ENCODE data around the gene NEURL1. TPM values are rescaled to one million over a fixed set of nuclear protein-coding genes. Genes with fewer than 3 reads are reported as not detected.
A peak's percentile ranks its signal among the peaks of the same experiment; 100 is the strongest.

NEURL1 gene
- total and polyA plus RNA-seq, 4 experiments from 2014 or later, result 0.76 to 0.96 (median 0.83) TPM

GRCh38 chr10:103545366-103545765 is 51.9 kb downstream of the NEURL1 start:
- POLR2A ChIA-PET (ENCODE audit: partially characterized antibody), result no interaction called here
- peaks cover 3 to 5% of the 10 kb centered on the region in 2 donors for H3K27me3 Mint-ChIP-seq
- Histone ChIP-seq H3K4me3 (ENCODE audit: low read length in 2 of 2) (no peak overlapping the region), H3K4me1 (ENCODE audit: insufficient read depth, low read length) (peaks cover 9% of the 10 kb centered on the region), H3K9me3 (ENCODE audit: control insufficient read depth in 1 of 2, low read length in 2 of 2) (no peaks in the 10 kb centered on the region), H3K36me3 (ENCODE audit: insufficient read depth, low read length) (no peaks in the 10 kb centered on the region), H3K27me3 (ENCODE audit: insufficient read depth, low read length) (no peaks in the 10 kb centered on the region), H3K27ac (ENCODE audit: low read depth, low read length) (no peak overlapping the region)
- CTCF ChIA-PET (ENCODE audit: partially characterized antibody), result interaction anchor here (1.0 kb wide), 1 partner anchor 9 kb away, joined by 6 read pairs; no protein-coding TSS in a partner anchor
- no peak for DNase-seq
- no peaks in the 10 kb centered on the region for H3K36me3 Mint-ChIP-seq
- peaks cover 3 to 17% (median 8%) of the 10 kb centered on the region in 4 donors for H3K4me1 Mint-ChIP-seq
- intact Hi-C loops (cut with micrococcal nuclease), result no loop called here
- H3K9me3 Mint-ChIP-seq, result no peaks in the 10 kb centered on the region
- no peak overlapping the region for H3K27ac Mint-ChIP-seq
- no peak overlapping the region for H3K4me3 Mint-ChIP-seq

DNA sequence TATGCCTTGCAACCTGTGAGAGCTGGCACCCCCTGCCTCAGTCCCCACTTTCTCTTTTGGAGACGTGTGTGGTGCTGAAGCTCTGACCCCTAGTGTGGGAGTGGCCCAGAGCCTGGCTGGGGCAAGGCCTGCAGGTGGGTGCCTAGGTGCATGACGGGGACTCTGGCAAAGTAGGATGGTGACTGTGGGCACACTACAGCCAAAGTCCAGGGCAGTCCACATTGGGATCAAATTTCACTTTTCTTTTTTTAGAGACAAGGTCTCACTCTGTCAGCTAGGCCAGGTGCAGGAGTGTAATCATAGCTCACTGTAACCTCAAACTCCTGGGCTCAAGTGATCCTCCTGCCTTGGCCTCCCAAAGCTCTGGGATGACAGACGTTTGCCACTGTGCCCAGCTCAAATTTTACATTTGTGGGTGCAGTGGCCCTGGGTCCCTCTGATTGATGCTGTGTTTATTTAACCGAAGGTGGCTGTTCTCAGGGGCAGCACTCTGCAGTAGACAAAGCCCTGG is 52.3 kb downstream of the NEURL1 start:
- Histone ChIP-seq H3K9me3 (ENCODE audit: control insufficient read depth in 1 of 2, low read length in 2 of 2) (no peaks in the 10 kb centered on the region), H3K4me3 (ENCODE audit: low read length in 2 of 2) (no peak overlapping the region), H3K36me3 (ENCODE audit: insufficient read depth, low read length) (no peaks in the 10 kb centered on the region), H3K4me1 (ENCODE audit: insufficient read depth, low read length) (peaks cover 9% of the 10 kb centered on the region), H3K27ac (ENCODE audit: low read depth, low read length) (no peak overlapping the region), H3K27me3 (ENCODE audit: insufficient read depth, low read length) (no peaks in the 10 kb centered on the region)
- H3K27ac Mint-ChIP-seq, result no peak overlapping the region
- H3K9me3 Mint-ChIP-seq, result no peaks in the 10 kb centered on the region
- H3K27me3 Mint-ChIP-seq, result peaks cover 3% of the 10 kb centered on the region in 2 donors
- ChIA-PET POLR2A (ENCODE audit: partially characterized antibody) (no interaction called here), CTCF (ENCODE audit: partially characterized antibody) (interaction anchor here (1.0 to 1.6 kb wide), 2 partner anchors 10 to 129 kb away, joined by 4 to 6 read pairs; no protein-coding TSS in a partner anchor)
- DNase-seq, result no peak
- no peak overlapping the region for H3K4me3 Mint-ChIP-seq
- H3K4me1 Mint-ChIP-seq, result peaks cover 3 to 17% (median 8%) of the 10 kb centered on the region in 4 donors
- intact Hi-C loops (cut with micrococcal nuclease), result no loop called here
- H3K36me3 Mint-ChIP-seq, result no peaks in the 10 kb centered on the region

- H3K27ac ChIP-seq (ENCODE audit: low read depth, low read length), result no peak overlapping the region
- CTCF ChIA-PET (ENCODE audit: partially characterized antibody), result interaction anchor here (1.6 kb wide), 1 partner anchor 130 kb away, joined by 4 read pairs; no protein-coding TSS in a partner anchor
- intact Hi-C loops (cut with micrococcal nuclease), result no loop called here
Measured at GRCh38 chr10:103546401-103546800, 52.9 kb downstream of the NEURL1 start.

DNA sequence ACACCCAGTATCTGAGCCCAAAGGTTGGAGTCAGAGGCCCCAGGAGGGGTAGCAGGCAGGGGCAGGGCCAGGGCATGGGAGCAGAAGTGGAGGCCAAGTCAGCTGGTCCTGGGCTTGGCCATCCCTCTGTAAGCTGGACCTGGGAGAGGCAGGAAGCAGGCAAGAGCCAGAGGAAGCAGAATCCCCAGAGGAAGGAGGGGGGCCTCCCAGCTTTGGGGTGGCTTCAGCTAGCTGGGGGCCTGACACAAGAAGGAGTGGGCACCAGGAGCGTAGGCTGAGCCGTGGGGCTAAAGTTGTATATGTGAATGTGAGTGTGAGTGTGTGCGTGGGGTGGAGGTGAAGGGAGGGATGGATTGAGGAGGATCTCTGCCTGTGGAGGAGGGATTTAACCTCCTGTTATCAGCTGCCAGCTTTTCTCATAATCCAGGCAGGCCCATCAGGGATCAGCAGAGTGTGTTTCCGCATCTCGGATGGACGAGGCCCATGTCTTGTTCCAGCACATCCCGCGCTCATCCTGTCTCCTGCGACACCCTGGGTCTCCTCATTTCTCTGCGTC is 54.0 kb downstream of the NEURL1 start:
- Mint-ChIP-seq H3K9me3 (no peaks in the 10 kb centered on the region), H3K4me1 (peaks cover 3 to 12% (median 9%) of the 10 kb centered on the region in 4 donors), H3K27ac (no peak overlapping the region), H3K4me3 (no peak overlapping the region), H3K27me3 (peaks cover 0 to 3% of the 10 kb centered on the region in 2 donors), H3K36me3 (no peaks in the 10 kb centered on the region)
- no peaks in the 10 kb centered on the region for H3K27me3 ChIP-seq (ENCODE audit: insufficient read depth, low read length)
- POLR2A ChIA-PET (ENCODE audit: partially characterized antibody), result no interaction called here
- peaks cover 7% of the 10 kb centered on the region for H3K4me1 ChIP-seq (ENCODE audit: insufficient read depth, low read length)
- DNase-seq, result no peak
- no peak overlapping the region for H3K4me3 ChIP-seq (ENCODE audit: low read length in 2 of 2)
- no peaks in the 10 kb centered on the region for H3K9me3 ChIP-seq (ENCODE audit: control insufficient read depth in 1 of 2, low read length in 2 of 2)
- no peaks in the 10 kb centered on the region for H3K36me3 ChIP-seq (ENCODE audit: insufficient read depth, low read length)
- intact Hi-C loops (cut with micrococcal nuclease), result no loop called here
- CTCF ChIA-PET (ENCODE audit: partially characterized antibody), result interaction anchor here (0.7 to 1.6 kb wide), 2 partner anchors 42 to 131 kb away, joined by 3 to 4 read pairs; no protein-coding TSS in a partner anchor
- no peak overlapping the region for H3K27ac ChIP-seq (ENCODE audit: low read depth, low read length)

More at GRCh38 chr10:103546401-103546800, 52.9 kb downstream of the NEURL1 start:
- no peaks in the 10 kb centered on the region for H3K36me3 ChIP-seq (ENCODE audit: insufficient read depth, low read length)
- no peaks in the 10 kb centered on the region for H3K9me3 ChIP-seq (ENCODE audit: control insufficient read depth in 1 of 2, low read length in 2 of 2)
- H3K4me1 Mint-ChIP-seq, result peaks cover 3 to 17% (median 8%) of the 10 kb centered on the region in 4 donors
- no peaks in the 10 kb centered on the region for H3K36me3 Mint-ChIP-seq
- peaks cover 9% of the 10 kb centered on the region for H3K4me1 ChIP-seq (ENCODE audit: insufficient read depth, low read length)
- no peak for DNase-seq
- no peaks in the 10 kb centered on the region for H3K27me3 ChIP-seq (ENCODE audit: insufficient read depth, low read length)
- no peak overlapping the region for H3K4me3 ChIP-seq (ENCODE audit: low read length in 2 of 2)
- no peaks in the 10 kb centered on the region for H3K9me3 Mint-ChIP-seq
- H3K27me3 Mint-ChIP-seq, result no peaks in the 10 kb centered on the region
- POLR2A ChIA-PET (ENCODE audit: partially characterized antibody), result no interaction called here
- no peak overlapping the region for H3K27ac Mint-ChIP-seq
- no peak overlapping the region for H3K4me3 Mint-ChIP-seq

DNA sequence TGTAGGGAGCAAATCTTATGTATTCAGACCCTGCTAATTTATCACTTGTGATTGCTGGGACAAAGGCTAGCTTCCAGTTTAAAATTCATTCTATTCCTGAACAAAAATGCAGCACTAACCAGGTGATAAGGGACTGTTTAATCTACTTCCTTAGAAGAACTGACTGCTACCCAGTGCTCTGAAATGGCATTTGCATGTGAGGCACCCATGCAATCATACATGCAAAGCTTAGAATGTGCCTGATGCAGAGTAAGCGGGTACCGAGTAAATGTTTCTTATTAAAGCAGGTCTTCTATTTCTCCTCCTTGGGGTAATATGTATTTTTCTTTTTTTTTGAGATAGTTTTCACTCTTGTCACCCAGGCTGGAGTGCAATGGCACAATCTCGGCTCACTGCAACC is 54.5 kb downstream of the NEURL1 start:
- H3K27me3 ChIP-seq (ENCODE audit: insufficient read depth, low read length), result no peaks in the 10 kb centered on the region
- H3K27ac Mint-ChIP-seq, result no peak overlapping the region

DNA sequence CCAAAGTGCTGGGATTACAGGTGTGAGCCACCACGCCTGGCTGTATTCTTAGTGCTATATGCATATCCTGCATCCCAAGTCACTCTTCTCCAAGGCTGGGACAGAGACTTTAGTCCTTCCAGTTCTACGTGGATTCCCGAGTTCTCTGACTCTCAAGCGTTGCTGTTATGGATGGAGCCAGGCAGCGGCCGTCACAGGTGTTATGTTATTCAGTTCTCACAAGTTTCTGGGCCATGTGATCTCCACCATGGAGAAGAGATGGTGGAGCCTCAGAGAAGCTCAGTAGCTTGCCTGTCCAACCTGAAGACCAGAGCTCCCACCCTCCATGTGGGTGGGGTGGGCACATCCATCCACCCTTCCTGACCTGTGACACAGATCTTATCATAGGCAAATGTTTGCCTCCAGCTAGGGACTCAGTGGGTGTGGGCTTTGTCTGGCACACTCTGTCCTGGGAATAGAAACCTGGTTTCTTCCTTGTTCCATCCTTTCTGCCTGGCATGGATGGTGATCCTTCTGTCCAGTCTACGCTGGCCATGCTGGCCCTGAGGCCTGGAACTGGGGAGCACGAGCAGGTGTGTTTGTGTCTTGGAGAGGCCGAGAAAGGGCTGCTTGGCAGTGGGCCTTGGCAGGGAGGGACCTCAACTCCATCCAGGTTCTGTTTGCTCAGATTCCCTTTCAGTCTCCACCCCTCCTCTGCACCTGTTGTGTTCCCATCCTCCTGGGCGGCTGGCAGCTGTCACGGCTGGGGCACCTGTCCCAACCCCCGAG is 55.3 kb downstream of the NEURL1 start:
- intact Hi-C loops (cut with micrococcal nuclease), result no loop called here
- Mint-ChIP-seq H3K4me3 (no peak overlapping the region), H3K27me3 (peaks cover 2 to 7% of the 10 kb centered on the region in 2 donors), H3K36me3 (no peaks in the 10 kb centered on the region), H3K9me3 (no peaks in the 10 kb centered on the region), H3K4me1 (peaks cover 0 to 8% (median 2%) of the 10 kb centered on the region in 4 donors), H3K27ac (peak overlapping the region in 1 of 7 donors; percentile 12)
- no peak overlapping the region for H3K4me3 ChIP-seq (ENCODE audit: low read length in 2 of 2)
- CTCF ChIA-PET (ENCODE audit: partially characterized antibody), result no interaction called here
- H3K27ac ChIP-seq (ENCODE audit: low read depth, low read length), result no peak overlapping the region
- no peaks in the 10 kb centered on the region for H3K9me3 ChIP-seq (ENCODE audit: control insufficient read depth in 1 of 2, low read length in 2 of 2)
- POLR2A ChIA-PET (ENCODE audit: partially characterized antibody), result no interaction called here
- H3K4me1 ChIP-seq (ENCODE audit: insufficient read depth, low read length), result peaks cover under 1% of the 10 kb centered on the region
- DNase-seq, result no peak
- H3K36me3 ChIP-seq (ENCODE audit: insufficient read depth, low read length), result no peaks in the 10 kb centered on the region
- H3K27me3 ChIP-seq (ENCODE audit: insufficient read depth, low read length), result no peaks in the 10 kb centered on the region

More for the DNA sequence above, 54.5 kb downstream of the NEURL1 start:
- Mint-ChIP-seq H3K9me3 (no peaks in the 10 kb centered on the region), H3K36me3 (no peaks in the 10 kb centered on the region), H3K27me3 (peaks cover 0 to 7% of the 10 kb centered on the region in 2 donors), H3K4me1 (peaks cover 0 to 11% (median 4%) of the 10 kb centered on the region in 4 donors), H3K4me3 (no peak overlapping the region)
- Histone ChIP-seq H3K9me3 (ENCODE audit: control insufficient read depth in 1 of 2, low read length in 2 of 2) (no peaks in the 10 kb centered on the region), H3K27ac (ENCODE audit: low read depth, low read length) (no peak overlapping the region), H3K36me3 (ENCODE audit: insufficient read depth, low read length) (no peaks in the 10 kb centered on the region), H3K4me1 (ENCODE audit: insufficient read depth, low read length) (peaks cover 2% of the 10 kb centered on the region), H3K4me3 (ENCODE audit: low read length in 2 of 2) (no peak overlapping the region)
- DNase-seq, result no peak
- intact Hi-C loops (cut with micrococcal nuclease), result no loop called here
- CTCF ChIA-PET (ENCODE audit: partially characterized antibody), result no interaction called here
- POLR2A ChIA-PET (ENCODE audit: partially characterized antibody), result no interaction called here

- H3K4me1 Mint-ChIP-seq, result peaks cover 3 to 14% (median 7%) of the 10 kb centered on the region in 4 donors
- H3K27me3 Mint-ChIP-seq, result peaks cover 2 to 10% of the 10 kb centered on the region in 2 donors
- Histone ChIP-seq H3K9me3 (ENCODE audit: control insufficient read depth in 1 of 2, low read length in 2 of 2) (no peaks in the 10 kb centered on the region), H3K4me1 (ENCODE audit: insufficient read depth, low read length) (peaks cover 6% of the 10 kb centered on the region), H3K36me3 (ENCODE audit: insufficient read depth, low read length) (no peaks in the 10 kb centered on the region), H3K27me3 (ENCODE audit: insufficient read depth, low read length) (no peaks in the 10 kb centered on the region), H3K27ac (ENCODE audit: low read depth, low read length) (no peak overlapping the region), H3K4me3 (ENCODE audit: low read length in 2 of 2) (no peak overlapping the region)
- no peak overlapping the region for H3K27ac Mint-ChIP-seq
- ChIA-PET CTCF (ENCODE audit: partially characterized antibody) (no interaction called here), POLR2A (ENCODE audit: partially characterized antibody) (no interaction called here)
- H3K9me3 Mint-ChIP-seq, result no peaks in the 10 kb centered on the region
- DNase-seq, result no peak
- no peak overlapping the region for H3K4me3 Mint-ChIP-seq
- H3K36me3 Mint-ChIP-seq, result no peaks in the 10 kb centered on the region
- intact Hi-C loops (cut with micrococcal nuclease), result no loop called here
Measured at GRCh38 chr10:103549349-103549685, 55.8 kb downstream of the NEURL1 start.

Data from CD4-positive, alpha-beta memory T cell (primary cell).